Astrocyte of the hippocampus (primary cell): ENCODE results near the gene JOSD2.

Source experiments
- DNase-seq: peaks from one replicate; pipeline ENCODE4 v3.0.0; 2011; ENCODE audit warnings: low read depth, low spot score

Gene JOSD2, protein sequence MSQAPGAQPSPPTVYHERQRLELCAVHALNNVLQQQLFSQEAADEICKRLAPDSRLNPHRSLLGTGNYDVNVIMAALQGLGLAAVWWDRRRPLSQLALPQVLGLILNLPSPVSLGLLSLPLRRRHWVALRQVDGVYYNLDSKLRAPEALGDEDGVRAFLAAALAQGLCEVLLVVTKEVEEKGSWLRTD

DNA sequence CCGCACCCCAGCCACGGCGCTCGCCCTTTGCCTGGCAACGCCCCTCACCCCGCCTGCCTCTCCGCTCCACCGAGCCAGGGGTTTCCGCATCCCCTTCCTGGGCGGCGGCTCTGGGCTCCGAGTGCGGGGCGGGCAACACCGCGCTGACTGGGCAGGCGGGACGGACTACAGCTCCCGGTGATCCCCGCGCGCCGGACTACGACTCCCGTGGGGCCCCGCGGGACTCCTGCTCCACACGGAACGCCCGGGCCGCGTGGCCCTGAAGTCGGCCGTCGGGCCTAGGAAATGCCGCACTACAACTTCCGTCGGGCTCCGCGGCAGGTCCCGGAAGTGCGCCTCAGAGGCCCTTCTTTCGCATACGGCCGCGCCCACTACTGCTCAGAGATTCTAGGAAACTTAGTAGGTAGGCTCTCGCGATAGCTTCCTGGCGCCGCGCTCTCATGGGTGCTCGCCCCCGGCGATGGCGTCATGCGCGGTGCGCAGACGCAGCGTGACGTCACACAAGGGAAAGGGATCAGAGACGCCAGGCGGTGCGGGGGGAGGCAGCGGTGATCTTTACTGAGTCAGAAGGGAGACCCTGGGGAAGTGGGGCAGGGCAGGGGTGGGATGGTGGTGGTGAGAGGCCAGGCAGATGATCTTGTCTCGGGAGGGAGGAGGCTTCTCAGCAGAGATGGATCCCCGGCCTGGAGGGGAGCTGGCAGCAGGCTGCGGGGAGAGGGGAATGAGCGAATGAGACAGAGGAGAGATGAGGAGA, at the start of gene JOSD2:
JOSD2 (minus strand) TSS at position 123 of the 754 bp plus-strand sequence. CDS start 760 bp downstream, outside the sequence.
- peak; percentile 100 for DNase-seq

GRCh38 chr19:50559636-50560035, 48.6 kb upstream of the JOSD2 start:
- DNase-seq, result no peak

DNA sequence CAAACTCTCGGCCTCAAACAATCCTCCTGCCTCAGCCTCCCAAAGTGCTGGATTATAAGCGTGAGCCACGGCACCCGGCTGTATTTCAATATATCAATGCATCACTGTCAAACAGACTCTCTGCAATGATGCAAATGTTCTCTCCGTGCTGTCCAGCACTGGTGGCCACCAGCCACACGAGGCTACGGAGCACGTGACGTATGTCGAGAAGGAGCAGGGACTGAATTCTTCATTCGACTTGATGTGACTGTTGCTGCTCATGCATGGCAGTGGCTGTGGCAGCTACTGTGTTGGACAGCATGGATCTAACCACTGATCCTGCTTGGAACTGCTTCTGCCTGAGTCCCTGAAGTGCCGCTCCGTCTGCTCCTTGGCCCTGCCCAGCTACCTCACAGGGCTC, 47.5 kb upstream of the JOSD2 start:
- DNase-seq, result no peak

- DNase-seq, result no peak
Measured at GRCh38 chr19:50558039-50558438, 47.0 kb upstream of the JOSD2 start.

GRCh38 chr19:50557009-50557613, 46.1 kb upstream of the JOSD2 start:
- DNase-seq, result no peak

- peak; percentile 91 for DNase-seq
Measured at GRCh38 chr19:50556282-50557008, 45.5 kb upstream of the JOSD2 start.

DNA sequence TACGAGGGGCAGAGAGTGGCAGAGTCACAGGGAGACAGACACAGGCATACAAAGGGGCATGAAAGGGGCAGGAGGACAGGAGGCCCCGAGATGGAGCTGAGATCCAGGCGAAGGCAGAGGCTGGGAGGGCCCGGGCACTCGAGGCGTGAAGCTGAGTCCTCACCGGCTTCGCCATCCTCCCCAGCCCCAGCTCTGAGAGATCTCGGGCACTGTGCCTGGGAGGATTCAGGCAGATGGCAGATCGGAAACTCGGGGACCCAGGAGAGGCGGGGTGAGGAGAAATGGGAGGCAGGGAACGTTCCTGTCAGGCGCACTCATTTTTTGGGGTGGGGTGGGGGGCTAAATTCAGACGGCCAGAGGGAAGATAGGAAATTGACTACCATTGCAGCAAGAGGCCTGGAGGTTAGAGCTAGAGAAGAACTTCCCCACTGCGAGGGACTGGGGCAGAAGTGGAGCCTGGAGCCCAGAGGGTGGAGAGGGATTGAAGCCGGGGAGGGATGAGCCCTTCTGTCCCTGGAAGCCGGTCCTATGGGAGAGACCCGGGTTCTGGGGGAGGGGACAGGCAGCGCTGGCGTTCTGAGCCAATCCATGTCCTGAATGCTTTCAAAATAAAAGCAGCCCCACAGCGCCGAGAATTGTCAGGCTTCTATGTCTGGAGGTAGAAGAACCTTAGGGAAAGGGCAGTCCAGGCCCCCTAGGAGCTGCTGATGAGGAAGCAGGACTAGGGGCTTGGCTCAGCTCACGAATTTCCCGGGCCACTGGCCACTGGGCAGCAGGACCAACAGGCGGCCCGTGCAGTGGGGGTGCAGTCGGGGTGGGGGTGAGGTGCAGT, 44.7 kb upstream of the JOSD2 start:
- DNase-seq, result no peak

- DNase-seq, result no peak
Measured at GRCh38 chr19:50555033-50555432, 44.0 kb upstream of the JOSD2 start.

- DNase-seq, result no peak
Measured at GRCh38 chr19:50554212-50554611, 43.2 kb upstream of the JOSD2 start.

- DNase-seq, result no peak
Measured at GRCh38 chr19:50553134-50553703, 42.2 kb upstream of the JOSD2 start.

DNA sequence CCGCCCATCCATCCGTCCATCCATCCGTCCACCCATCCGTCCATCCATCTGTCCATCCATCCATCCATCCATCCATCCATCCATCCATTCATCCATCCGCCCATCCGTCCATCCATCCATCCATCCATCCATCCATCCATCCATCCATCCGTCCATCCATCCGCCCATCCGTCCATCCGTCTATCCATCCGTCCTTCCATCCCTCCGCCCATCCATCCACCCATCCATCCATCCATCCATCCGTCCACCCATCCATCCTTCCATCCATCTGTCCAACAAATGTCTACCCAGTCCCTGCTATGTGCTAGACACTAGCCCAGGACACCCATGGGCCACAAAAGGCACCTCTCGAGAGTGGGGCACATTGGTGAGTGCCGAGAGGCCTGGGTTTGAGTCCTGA, 41.5 kb upstream of the JOSD2 start:
- no peak for DNase-seq

DNA sequence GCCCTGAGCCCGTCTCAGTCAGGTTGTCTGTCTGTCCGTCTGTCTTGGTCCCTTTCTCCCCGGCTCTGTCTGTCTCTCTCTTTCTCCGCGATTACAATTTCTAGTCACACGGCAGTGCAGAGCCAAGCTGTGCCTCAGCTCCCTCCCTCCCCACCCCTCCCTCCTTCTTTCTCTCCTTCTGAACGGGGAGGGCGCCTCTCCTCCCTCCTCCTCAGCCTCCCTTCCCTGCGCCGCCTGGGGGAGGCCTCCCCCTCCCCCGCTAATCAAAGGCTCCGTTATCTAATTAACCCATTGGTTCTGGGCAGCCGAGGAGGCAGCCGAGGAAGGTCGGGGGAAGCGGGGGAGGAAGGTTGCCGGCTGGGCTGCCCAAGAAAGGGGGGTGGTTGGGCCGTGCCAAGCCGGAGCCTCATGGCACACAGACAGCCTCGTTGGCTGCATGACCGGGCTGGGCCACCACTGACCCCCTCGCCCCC, 40.8 kb upstream of the JOSD2 start:
- DNase-seq, result peak; percentile 76

DNA sequence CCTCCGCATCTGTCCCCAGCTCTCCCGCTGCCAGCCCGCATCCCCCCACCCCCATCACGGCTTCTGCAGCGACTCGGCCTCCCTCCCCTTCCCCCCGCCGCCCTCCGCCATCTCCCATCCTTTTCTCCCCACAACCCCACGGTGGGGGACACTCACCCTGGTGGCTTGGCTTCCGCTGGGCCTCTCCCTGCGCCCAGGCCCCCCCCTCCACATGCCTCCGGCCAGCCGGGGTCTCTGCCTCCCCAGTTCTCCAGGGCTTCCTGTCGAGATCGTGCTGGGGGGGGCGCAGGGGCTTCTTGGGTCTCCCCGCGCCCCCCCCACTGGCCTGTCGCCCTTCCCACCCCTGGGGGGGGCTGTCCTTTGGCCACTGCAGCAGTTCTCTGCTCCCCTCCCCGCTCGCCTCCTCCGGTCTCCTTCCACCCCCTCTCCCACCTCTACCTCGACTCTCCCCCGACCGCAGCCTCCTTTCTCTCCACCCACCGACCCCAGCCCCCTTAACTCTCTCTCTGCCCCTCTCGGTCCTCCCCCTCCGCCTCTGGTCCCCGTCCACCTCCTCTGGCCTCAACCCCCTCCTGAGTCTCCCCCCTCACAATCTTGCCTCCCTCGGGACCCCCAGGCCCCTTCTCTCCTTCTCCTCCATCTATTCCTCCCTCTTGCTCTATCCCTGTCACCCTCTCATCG, 40.2 kb upstream of the JOSD2 start:
- peak; percentile 26 for DNase-seq

GRCh38 chr19:50550594-50550966, 39.6 kb upstream of the JOSD2 start:
- no peak for DNase-seq

- DNase-seq, result peak; percentile 28
Measured at GRCh38 chr19:50549927-50550593, 39.1 kb upstream of the JOSD2 start.

GRCh38 chr19:50549059-50549926, 38.3 kb upstream of the JOSD2 start:
- no peak for DNase-seq

DNA sequence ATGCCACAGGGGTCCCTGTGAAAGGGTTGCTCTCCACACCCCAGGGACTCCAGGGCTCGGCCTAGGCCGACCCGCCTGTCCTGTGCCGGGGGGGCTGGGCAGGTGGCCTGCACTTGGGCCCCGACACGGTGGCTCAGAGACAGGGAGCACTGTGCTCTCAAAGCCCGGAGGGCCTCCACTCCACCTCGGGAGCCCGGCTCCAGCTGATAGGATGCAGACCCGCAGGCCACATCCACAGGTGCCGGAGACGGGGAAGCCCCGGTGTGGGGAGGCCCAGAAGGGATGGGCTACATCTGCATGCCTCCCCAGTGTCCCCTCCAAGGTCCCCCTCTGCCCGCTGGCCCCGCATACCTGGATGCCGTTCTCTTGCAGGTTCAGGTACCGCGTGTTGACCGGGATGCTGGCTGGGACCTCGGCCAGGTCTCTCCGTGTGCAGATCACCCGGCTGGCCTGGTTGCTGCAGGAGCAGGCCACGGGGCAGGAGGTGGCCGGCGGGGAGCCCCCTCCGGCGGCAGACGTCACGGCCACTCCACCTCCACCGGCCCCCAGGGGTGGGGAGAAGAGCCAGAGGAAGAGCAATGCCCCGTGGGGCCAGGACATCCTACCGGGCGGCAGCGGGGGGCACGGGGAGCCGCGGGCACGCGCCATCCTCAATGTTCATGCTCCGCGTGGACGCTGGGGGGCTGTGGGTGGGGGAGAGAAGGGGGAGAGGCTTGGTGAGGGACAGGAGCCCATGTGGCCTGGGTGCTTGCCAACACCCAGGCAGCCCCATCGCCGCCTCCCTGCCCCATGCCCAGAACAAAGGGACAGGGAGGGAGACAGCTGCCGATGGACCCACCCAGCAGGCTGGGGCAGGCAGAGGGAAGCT, 37.4 kb upstream of the JOSD2 start:
- no peak for DNase-seq
